GM18520 (cell line): Measurements from ENCODE around the gene GAREM1.

Source experiments
- ATAC-seq: cut with Tn5 transposase; IDR thresholded peaks from one replicate; pipeline ENCODE4 v1.9.1; 2021; ENCODE audit not compliant: unreplicated experiment

Gene GAREM1

DNA sequence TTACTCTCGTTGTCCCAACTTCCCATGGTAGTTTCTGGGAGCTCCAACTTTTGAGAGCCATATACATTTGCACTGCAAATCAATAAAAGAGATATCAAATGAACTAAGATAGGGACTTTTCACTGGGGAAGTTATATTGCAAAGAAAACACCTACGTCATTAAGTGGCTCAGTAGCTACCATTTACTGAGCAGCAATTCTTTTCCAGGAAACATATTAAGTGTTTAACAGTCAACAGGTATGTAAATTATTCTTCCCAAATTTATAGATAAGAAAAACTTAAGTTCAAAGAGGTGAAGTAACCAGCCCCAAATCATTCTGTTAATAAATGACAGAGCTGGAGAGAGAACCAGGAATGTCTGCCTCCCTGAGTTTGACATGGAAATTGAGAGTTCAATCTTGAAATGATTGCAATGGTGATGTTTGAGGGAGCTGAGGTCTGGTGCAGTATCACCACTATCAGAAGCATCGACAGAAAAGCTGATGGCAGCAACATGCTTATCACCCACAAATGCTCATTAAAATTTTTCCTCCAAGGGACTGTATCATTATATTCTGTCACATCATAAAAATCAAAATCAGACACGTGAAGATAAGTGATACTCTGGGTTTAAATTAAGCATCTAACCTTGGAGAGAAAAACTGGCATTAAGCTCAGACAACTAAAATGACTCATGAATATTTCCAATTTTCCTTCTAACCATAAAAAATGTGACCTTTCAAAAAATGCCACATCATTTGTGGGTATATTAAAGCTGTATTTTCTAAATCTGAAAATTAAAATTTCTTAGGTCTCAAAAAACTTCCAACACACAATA, 43.4 kb downstream of the GAREM1 start:
- ATAC-seq = no peak

DNA sequence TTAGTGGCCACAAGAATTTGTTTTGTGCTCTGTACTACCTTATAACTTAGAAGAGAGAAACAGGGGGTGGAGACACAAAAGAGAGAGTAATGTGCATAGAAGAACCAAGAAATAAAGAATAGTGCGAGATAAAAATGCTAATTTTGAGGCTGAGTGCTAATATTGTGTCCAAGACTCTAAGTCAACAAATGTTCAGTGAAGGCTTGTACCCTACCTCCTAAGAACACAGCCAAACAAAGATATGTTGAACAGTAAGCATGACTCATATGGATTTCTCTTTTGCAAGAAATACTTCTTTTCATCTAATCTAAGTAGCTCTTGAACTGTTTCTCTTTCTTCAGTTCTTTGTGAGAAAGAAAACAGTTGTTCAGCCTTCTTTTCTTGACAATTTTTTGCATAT, 45.2 kb downstream of the GAREM1 start:
- no peak for ATAC-seq

DNA sequence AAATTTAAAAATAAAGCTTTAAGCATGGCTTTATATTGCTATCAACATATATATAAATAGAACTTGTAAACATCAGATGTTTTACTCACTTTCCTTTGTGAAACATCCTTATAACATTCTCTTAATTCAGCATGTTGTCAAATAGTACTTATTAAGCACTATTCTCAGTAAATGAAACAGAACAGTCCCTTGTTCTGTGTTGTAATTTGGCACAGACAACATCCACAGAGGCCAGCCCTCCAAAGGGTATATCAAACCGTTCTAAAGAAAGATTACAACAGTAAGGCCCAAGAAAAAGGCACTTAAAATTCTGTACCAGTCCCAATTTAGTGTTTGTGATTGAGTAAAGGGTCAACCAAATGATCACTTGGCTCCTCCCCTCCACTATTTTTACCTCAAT, 46.0 kb downstream of the GAREM1 start:
- ATAC-seq = no peak

DNA sequence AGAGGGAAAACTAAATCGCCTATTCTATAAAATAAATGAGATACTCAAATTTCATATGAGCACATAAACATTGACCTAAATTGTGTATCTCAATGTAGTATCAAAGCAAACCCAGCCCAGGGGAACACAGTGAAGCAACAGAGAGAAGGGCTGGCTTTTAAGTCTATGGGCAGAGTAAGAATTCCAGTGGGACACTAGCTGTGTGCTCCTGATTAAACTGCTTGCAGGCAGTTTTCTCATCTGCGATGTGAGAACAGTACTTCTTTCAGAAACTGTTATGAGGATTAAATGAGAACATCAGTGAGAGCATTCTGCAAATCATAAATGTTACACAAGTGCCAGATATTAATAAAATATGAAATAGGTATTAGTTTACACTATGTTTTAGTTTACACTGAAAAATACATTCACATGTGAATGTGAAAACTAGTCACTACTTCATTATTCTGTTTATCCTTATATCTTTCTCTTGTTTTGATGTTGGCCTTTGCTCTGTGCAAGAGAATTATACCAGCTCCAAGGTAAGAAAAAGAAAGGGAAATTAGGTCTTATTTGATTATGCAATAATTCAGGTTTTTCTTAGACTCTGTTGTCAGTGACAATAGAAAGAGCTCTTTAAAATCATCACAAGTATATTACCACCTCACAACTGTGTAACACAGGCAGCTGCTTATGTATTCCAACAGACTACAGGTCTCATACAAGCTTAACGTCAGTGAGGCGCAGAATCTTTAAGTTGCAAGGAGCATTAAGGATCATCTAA, 47.5 kb downstream of the GAREM1 start:
- ATAC-seq = no peak

DNA sequence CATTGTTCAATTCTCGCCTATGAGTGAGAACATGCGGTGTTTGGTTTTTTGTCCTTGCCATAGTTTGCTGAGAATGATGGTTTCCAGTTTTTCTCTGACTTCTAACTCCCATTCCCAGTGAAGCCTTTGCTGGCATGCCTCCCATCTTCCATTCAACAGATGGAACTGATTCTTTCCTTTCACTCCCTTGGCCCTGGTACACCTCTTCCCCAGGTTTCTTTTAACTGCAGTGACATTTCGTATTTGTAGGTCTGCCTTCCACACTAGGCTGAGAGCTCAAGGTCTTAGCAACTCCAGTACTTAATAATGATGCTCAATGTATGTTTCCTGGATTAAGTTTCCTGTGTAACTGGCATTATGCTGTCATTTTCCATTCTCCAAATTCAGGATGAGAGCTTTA, 48.5 kb downstream of the GAREM1 start:
- ATAC-seq = no peak

DNA sequence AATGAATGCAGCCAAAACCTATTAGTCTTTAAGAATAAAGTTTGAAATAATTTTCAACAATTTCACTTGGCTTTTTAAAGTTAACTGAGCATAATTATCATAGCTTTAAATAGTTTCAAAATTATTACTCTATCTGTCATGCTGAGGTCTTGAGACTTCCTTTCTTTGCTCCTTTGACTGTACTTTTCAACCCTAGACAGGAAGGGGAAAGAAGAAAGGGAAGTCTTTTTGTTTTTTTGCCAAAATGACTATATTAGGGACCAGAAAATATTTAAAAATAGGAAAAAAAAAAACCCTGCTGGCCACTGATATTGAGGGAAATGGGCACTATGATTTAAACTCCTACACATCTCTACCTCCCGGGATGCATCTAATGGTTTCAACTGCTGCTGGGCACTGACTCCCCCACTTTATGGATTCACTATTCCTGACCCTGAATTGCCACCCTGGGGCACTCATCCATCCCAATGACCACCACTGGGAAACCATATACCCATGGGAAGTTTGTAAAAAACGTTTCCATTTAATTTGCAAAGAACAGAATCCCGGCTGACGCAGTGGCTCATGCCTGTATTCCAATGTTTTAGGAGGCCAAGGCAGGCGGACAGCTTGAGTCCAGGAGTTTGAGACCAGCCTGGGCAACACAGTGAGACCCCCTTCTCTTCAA, 50.5 kb downstream of the GAREM1 start:
- no peak for ATAC-seq

DNA sequence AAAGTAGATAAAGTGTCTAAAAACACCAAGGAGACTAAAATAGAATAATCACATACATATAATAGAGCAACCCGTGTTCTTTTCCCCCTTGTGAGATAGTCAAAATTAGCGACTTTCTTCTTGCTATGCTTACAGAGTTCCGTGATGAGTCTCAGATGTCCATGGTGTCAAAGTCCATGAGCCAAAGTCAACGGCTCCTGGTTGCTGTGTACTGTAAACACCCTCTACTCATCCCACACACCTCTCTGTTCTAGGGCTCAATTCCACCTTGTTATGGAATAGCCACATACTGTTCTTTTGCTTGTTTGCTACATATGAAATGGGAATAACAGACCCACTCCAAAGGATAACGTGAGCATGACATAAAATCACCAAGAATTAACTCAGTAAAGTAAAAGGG, 52.5 kb downstream of the GAREM1 start:
- ATAC-seq = no peak

DNA sequence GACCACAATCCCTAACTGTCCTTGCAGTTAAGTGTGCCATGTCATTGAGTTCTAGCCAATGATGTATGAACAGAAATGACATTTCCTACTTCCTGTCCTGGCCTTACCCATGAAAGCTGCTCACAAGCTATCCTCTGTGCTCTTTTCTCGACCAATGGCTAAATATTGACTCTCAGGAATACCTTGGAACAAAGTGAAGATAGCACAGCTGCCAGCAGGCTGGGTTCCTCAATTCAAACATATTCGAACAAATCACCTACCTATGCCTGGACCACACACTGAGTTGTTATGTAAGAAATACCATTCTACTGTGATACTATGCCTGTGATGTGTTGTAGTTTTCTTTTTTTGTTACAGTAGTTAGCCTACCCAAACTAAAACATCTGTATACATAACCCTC, 65.1 kb downstream of the GAREM1 start:
- ATAC-seq = no peak

DNA sequence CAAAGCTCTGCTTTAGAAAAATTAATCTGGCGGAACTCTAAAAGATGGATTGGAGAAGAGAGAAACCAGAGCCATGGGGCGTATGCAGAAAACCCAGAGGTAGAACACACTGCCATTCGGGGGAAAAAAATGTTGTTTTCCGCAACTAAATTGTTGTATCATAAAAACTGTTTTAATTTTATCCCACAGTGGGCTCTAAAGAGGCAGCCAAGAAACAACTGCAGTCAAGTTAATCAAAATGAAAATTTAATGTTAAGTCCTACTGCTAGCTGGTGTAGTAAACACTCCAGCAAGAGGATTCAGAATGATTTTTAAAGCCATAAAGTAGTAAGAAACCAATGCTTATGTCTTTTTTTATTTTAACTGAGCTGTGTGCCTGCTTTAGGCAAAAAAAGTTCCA, 69.1 kb downstream of the GAREM1 start:
- ATAC-seq = no peak

DNA sequence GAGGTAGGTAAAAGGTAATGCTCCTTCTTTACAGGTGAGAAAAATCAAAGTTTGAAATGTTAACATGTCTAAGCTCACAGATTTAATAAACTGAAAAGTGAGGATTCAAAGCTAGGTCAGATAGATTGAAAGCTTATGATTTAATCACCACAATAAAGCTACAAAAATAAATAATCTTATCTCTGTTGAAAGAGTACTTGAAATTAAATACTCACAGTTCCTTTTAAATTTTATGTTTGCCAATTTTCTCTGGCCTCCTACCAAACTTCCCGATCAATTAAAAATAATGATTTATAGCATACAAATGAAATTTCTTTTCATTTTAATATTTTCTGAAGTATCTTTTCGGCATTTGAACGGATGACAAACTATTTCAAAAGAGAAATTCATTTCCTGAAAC, 77.3 kb downstream of the GAREM1 start:
- ATAC-seq = no peak

DNA sequence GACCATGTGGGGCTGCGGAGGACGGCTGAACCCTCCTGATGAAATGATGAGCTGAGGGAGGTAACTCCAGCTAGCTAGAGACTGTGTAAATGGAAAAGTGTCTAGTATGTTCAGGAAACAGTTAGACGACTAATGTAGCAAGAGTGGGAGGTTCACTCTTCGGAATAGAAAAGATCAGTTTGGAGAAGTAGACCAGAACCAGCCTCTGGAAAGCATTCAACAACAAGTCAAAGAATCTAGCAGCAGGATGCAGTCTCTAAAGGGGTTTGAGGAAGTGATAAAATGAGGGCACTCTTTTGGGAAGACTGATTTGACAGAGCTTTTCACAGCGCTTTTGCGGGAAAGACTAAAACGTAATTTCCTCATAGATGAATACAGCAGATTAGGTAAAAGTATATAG, 79.6 kb downstream of the GAREM1 start:
- ATAC-seq = no peak

DNA sequence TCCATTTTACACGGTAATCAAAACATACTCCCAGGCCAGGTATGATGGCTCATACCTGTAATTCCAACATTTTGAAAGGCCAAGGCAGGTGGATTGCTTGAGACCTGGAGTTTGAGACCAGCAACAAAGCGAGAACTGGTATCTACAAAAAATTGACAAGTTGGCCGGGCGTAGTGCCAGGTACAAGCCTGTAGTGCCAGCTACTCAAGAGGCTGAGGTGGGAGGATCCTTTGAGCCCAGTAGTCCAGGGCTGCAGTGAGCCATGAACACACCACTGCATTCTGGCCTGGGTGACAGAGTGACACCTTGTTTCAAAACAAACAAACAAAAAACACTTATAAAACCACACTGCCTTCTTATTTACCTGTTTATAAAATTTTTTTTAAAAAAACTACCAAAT, 80.8 kb downstream of the GAREM1 start:
- no peak for ATAC-seq

DNA sequence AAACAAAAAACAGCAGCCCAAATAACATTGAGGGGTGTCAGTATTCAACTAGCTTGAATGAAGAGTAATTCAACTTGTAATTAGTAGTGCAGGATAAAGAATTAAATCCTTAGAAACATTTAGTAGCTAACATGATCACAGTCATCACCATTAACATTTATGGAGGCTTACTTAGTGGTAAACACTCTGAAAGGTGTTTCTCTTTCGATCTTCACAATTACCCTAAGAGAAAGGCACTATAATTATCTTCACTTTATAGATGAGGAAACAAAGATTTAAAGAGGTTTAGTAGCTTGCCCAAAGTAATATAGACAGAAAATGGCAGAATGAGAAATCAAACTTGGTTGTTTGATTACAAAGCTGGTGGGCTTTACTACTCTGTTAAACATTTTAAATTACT, 81.5 kb downstream of the GAREM1 start:
- no peak for ATAC-seq

DNA sequence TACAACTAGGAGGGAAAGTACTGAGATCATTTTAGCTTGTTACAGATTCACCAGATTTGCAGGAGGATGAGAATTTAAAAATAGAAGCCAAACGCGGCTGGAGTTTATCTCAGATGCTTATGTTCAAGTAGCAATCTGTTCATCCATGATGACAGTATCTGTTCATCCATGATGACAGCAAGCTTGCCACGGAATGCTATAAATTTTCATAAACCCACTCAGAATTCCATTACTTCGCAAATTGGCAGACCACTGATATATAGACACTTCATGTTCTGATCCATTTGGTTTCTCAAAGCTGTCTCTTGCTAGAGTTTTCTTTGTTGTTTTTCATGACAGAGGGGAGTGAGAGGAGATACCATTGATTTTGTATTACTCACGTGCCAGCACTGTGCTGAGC, 84.2 kb downstream of the GAREM1 start:
- no peak for ATAC-seq

DNA sequence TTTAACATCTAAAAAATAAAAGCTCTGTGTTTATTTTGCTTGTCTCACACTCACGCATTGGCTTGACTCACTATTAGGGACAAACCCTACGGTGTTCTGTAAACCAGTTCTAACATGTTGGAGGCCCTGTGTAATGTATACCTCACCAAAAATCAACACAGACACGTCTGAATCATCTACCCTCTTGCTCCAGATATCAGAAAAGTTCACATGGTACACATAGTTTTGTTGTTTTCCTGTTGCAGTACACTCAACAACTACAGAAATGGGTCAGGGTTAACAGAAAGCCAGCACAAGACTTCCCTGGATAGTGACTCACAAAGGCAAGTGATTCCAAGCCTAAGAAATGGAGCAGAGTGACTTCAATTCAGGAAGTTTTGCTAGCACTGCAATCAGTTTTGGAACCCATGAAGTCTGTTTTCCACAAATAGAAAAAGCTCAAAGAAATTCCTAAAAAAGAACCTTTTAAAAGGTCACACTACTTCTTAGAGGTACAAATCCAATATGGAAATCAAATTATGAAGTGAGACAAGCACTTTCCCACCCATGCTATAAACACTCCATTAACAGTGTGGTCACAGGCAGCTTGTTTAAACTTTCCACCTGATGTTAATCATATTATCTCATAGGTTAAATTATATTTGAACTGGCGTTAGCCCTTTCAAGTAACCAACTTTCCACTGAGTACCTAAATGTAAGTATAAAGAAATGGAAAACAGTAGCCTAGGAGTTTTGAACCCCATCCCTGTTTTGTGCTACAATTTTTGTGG, 87.4 kb downstream of the GAREM1 start:
- ATAC-seq = no peak

DNA sequence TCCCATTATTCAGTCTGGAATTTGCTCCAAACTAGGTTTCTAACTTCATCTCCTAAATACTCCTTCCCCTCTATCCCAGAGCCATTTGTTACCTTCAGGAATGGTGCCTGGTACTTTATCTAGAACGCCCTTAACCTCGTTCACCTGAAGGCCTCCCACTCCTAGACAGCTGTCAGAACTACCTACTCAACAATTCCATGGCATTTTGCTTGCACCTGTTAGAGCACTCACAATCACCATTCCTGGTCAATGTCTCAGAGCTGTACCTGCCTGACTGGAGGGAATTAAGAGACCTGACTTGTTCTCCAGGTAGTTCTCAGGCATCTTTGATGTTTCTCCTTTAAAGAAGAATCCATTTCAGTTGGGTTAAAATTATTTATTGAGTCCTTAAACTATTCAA, 88.9 kb downstream of the GAREM1 start:
- ATAC-seq = no peak

DNA sequence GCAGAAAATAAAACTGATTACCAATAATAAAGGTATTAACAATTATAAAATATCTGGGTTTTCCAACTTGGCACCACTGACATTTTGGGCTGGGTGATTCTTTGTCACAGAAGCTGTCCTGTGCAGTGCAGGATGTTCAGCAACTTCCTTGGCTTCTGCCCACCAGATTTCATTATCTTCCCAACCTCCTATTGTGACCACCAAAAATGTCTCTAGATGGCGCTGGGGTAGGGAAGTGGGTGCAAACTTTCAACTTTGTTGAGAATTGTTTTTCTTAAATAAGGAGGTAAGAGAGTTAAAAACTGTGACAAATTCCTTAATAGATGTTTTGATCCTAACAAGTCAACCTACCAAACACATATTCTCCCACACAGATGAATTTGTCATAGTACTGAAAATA, 90.1 kb downstream of the GAREM1 start:
- no peak for ATAC-seq

DNA sequence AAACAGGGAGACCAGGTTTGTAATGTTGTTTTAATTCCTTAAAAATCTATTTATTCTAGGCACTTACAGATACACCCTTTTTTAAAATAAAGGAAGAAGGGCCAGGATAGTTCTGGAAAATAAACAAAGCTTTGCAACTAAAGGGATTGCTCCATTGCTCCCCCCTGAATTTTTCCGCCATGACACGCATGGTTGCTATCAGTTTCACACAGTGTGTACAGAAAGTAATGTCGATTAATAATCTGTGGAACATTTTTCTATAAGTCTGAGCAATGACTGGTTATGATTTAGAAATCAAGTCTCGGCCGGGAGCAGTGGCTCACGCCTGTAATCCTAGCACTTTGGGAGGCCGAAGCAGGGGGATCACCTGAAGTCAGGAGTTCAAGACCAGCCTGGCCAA, 90.8 kb downstream of the GAREM1 start:
- ATAC-seq = no peak

DNA sequence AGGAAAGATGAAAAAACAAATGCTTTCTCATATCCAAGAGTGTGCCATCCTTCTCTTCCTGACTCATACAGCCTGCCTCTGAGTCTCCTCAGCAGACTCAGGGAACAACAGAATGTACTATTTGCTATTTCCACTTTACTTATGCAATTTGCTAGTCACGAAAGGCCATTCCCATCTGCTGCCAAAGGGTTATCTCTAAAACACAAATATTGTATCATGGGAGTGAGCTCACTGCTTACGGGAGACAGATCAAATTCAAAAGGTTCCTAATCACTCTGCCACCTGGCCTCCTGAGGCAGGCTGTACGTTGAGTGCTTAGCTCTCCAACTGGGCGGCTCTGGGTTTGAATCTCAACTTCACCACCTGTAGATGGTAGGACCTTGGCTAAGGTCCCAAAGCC, 92.0 kb downstream of the GAREM1 start:
- no peak for ATAC-seq

DNA sequence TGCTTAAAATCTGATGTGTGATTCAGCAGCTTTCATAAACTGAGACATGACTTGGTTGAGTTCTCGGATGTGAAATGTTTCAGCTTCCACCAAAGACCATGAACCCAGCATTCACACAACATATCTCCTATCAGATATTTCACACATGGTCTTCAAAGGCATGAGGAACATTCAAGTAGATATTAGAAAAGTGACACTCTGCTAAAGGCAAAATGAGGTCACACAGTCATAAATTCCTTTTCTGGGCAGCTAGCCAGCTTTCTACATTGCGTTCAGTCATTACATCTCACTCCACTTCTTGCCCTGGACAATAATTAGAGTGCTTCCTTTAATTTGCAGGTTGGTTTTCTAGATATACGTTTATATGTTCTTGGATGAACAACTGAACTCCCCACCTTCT, 96.7 kb downstream of the GAREM1 start:
- ATAC-seq = no peak

DNA sequence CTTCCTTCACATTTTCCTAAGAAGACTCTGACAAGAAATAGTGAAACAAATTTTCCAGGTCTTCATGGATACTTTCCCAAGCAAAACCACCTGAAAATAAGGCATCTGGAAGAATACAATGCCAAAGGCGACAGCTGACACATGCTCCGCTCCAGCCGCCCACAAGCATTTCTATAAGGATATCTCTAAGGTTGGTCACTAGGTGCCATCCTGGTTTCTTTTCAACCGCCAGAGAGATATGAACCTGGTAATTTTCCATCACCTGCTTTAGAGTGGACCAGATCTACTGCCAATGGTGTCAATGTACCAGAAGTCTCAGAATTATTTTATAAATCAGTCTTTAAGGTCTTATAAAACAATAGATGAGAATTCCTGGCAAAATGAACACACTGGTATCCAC, 97.2 kb downstream of the GAREM1 start:
- no peak for ATAC-seq
